HG03139 (cell line): Measurements from ENCODE around the gene NCAPD3.
"Not testable (repeated sequence)": the region's sequence is repeated elsewhere in the genome, so short reads cannot be mapped to it uniquely, and the experiment has no call there.

Source experiments
- ATAC-seq: cut with Tn5 transposase; IDR thresholded peaks from one replicate; pipeline ENCODE4 v1.9.1; 2021; ENCODE audit not compliant: unreplicated experiment

NCAPD3 gene

GRCh38 chr11:134140961-134141490 is 82.7 kb downstream of the NCAPD3 start:
- no peak for ATAC-seq

GRCh38 chr11:134139873-134140331 is 83.9 kb downstream of the NCAPD3 start:
- peak; percentile 70 for ATAC-seq

GRCh38 chr11:134139303-134139872 is 84.4 kb downstream of the NCAPD3 start:
- no peak for ATAC-seq

GRCh38 chr11:134138376-134138775 is 85.4 kb downstream of the NCAPD3 start:
- no peak for ATAC-seq

DNA sequence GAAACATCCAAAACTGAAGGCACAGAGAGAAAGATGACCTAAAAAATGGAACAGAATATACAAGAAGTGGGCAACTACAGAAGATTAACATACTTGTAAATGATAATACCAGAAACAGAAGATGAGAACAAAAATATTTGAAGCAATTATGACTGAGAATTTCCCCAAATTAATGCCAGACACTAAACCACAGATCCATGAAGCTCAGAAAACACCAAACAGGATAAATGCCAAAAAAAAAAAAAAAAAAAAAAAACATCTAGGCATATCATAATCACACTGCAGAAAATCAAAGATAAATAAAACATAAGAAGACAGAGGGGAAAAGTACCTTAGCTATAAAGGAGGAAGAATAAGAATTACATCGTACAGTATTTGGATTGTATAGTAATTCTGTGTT is 89.6 kb downstream of the NCAPD3 start:
- ATAC-seq = no peak

DNA sequence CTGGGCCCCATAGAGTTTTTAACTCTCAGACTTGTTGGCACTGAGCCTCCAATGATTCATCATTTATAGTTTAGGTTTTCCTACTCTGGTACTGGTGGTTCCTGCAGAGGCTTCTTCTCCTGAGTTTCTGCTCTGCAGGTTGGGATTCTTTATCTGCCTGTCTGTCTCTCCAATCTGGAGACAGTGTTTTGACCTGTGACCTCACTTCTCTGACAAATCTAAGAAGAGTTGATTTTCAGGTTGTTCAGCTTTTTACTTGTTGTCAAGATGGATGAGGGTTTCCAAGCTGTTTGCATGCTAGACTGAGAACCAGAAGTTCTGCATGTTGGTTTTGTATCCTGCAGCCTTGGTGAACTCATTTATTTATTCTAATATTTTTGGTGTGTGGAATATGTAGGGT is 91.0 kb downstream of the NCAPD3 start:
- ATAC-seq = no peak

DNA sequence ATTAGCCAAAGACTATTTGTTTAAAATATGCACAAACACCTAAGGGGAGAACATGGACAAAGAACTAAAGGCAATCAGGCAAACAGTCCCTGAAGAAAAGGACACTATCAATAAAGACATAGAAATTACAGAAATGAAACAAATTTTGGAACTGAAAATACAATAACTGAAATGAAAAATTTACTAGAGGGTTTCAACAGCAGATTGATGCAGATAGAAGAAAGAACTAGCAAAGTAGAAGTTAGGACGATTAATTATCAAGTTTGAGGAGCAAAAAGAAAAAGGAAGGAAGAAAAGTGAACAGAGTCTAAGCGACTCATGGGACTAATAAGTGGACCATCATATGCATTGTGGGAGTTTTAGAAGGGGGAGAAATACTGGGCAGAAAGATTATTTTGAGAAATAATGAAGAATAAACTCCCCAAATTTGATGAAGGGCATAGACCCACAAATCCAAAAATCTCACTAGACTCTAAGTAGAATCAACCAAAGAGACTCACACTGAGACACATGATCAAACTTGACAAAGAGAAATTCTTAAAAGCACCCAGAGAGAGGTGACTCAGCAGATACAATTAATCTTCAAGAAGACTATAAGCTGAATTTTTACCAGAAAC is 92.0 kb downstream of the NCAPD3 start:
- ATAC-seq = no peak

GRCh38 chr11:134126217-134126822 is 97.4 kb downstream of the NCAPD3 start:
- no peak for ATAC-seq

DNA sequence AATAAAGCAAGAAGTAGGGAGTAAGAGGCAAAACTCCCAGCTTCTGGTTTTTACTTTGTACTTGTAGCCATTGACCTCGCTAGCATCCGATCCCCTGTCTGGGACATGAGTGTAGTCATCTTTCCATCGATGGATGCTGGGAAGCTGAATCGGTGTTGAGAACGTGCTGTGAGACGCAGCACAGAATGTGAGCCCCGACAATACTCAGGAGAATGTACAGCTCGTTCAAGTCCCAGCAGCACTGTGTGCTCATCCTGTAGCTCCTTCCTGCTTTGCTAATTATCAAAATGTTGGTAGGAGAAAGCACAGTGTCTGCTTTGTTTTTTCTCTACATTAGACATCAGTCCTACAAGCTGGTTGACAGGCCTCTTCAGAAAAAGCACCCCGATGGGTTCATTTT is 98.3 kb downstream of the NCAPD3 start:
- no peak for ATAC-seq

DNA sequence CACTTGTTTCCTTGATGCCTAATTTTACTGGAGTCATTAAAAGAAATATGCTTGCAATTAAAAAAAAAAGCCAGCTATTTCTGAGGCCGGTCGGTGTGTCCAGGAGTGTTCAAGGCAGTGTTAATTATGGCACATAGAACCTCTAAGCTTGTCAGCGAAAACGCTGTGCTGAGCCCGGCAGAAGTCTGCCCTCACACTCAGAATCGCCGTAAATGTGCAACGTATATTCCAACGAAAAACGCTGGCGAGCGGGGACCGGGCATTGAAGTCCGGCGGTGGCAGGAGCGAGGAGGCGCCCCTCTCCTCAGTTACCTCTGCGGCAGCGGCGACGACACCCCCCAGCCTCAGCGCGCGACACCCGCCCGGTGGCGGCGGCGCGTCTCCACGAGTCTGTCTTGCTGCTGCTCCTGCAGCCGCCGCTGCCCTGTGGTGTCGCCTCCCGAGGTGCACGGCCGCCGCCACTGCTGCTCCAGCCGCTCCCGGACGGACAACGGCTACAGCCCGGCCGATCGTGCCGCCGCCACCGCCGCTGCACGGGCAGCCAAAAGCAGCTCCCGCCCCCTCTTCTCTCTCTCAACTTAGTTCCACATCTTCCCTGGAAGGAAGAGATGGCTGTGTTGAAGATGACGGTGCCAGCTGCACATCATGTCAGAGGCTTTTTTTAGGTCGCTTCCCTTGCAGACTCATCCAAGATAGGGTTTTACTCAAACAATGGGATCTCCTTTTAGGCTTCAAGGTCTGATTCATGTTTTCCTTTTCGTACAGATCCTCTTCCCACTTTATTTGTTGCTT is 98.9 kb downstream of the NCAPD3 start:
- no peak for ATAC-seq

- no peak for ATAC-seq
Measured at GRCh38 chr11:134120921-134121526, 102.7 kb downstream of the NCAPD3 start.

GRCh38 chr11:134120143-134120850 is 103.5 kb downstream of the NCAPD3 start:
- no peak for ATAC-seq

DNA sequence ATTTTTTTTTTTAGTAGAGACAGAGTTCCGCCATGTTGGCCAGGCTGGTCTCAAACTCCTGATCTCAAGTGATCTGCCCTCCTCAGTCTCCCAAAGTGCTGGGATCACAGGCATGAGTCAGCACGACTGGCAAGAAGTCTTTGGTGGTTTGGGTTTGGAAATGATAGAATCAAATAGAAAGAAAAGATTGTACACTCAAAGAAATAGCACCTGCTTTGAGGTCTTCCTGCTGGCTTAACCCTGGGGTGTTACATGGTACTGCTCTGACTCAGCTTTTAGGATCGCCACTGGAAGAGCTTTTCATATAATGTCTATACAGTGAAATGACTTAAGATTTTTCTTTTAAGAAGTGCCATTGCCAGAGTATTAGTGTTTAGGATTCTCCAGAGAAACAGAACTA is 104.7 kb downstream of the NCAPD3 start:
- ATAC-seq = no peak

- no peak for ATAC-seq
Measured at GRCh38 chr11:134118006-134118405, 105.8 kb downstream of the NCAPD3 start.

DNA sequence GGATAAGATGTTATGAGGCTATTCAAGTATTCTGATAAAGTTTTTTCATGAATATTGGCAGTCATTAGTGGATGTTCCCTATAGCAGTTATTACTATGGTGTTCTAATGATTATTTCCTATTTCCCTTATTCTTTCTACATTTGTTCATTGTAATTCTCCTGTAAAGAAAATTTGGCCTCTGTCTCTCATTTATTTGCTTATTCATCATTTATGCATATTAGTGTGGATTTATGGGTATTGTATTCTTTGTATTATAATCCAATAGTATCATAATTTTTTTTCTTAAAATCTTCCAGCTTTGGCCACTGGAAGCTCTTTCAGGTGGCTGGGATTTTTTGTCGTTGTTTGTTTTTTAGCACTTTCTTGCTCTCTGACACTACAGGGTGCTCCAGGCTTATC is 107.6 kb downstream of the NCAPD3 start:
- ATAC-seq = no peak

GRCh38 chr11:134113787-134114186 is 110.0 kb downstream of the NCAPD3 start:
- ATAC-seq = not testable (repeated sequence)

DNA sequence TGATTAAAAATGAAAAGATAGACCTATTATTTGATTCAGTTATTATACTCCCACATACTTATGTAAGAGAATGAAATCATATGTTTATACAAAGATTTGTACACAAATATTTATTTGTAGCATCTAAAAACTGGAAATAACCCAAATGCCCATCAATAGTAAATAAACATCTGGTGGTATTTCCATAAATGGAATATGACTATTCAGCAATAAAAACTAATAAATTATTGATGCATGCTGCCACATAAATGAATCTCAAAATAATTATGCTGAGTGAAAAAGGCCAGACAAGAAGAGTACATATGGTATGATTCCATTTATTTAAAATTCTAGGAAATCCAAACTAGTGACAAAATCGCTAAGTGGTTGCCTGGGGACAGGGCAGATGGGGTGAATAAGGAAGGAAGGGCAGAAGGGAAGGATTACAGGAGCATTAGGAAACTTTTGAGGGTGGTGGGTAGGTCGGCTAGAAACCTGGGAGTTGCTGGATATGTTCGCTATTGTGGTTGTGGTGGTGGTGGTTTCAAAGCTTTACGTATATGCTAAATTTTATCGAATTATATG is 113.4 kb downstream of the NCAPD3 start:
- no peak for ATAC-seq
